GM21515 (cell line): ENCODE measurements around the gene KRT86.

Source experiments
- ATAC-seq: cut with Tn5 transposase; IDR thresholded peaks from one replicate; pipeline ENCODE4 v1.9.1; 2021; ENCODE audit not compliant: unreplicated experiment

Gene KRT86

GRCh38 chr12:52274521-52275120 lies at the start of gene KRT86:
Gene KRT86 (plus strand): TSS chr12:52274645. CDS start chr12:52301917, 27,272 bp downstream.
- no peak for ATAC-seq

GRCh38 chr12:52225752-52226151 lies 48.7 kb upstream of the KRT86 start:
- no peak for ATAC-seq

- no peak for ATAC-seq
Measured at GRCh38 chr12:52226446-52226845, 48.0 kb upstream of the KRT86 start.

GRCh38 chr12:52227606-52228166 lies 46.8 kb upstream of the KRT86 start:
- no peak for ATAC-seq

- ATAC-seq, result no peak
Measured at GRCh38 chr12:52228366-52228765, 46.1 kb upstream of the KRT86 start.

GRCh38 chr12:52228931-52229330 lies 45.5 kb upstream of the KRT86 start:
- ATAC-seq, result no peak

- no peak for ATAC-seq
Measured at GRCh38 chr12:52229836-52230343, 44.6 kb upstream of the KRT86 start.

GRCh38 chr12:52230364-52231281 lies 43.8 kb upstream of the KRT86 start:
- no peak for ATAC-seq

- ATAC-seq, result no peak
Measured at GRCh38 chr12:52231305-52232202, 42.9 kb upstream of the KRT86 start.

- ATAC-seq, result no peak
Measured at GRCh38 chr12:52232203-52232673, 42.2 kb upstream of the KRT86 start.

- ATAC-seq, result no peak
Measured at GRCh38 chr12:52232674-52233461, 41.6 kb upstream of the KRT86 start, which contains the start of gene KRT7. Gene KRT7 (plus strand): TSS chr12:52233243. CDS start chr12:52233297, 54 bp downstream.

- no peak for ATAC-seq
Measured at GRCh38 chr12:52233462-52234207, 40.8 kb upstream of the KRT86 start.

GRCh38 chr12:52234223-52234810 lies 40.1 kb upstream of the KRT86 start:
- no peak for ATAC-seq

- no peak for ATAC-seq
Measured at GRCh38 chr12:52235001-52235764, 39.3 kb upstream of the KRT86 start.

GRCh38 chr12:52235822-52236361 lies 38.6 kb upstream of the KRT86 start:
- ATAC-seq, result no peak

GRCh38 chr12:52236386-52237050 lies 37.9 kb upstream of the KRT86 start:
- no peak for ATAC-seq

- ATAC-seq, result no peak
Measured at GRCh38 chr12:52238207-52238840, 36.1 kb upstream of the KRT86 start.
